ENCODE data around the gene SLC1A5. TPM values are rescaled to one million over a fixed set of nuclear protein-coding genes. Genes with fewer than 3 reads are reported as not detected.

Gene SLC1A5
- polyA plus RNA-seq, 2 of the 4 experiments (the other 2 are of a cell fraction) = 184 to 302 TPM

DNA sequence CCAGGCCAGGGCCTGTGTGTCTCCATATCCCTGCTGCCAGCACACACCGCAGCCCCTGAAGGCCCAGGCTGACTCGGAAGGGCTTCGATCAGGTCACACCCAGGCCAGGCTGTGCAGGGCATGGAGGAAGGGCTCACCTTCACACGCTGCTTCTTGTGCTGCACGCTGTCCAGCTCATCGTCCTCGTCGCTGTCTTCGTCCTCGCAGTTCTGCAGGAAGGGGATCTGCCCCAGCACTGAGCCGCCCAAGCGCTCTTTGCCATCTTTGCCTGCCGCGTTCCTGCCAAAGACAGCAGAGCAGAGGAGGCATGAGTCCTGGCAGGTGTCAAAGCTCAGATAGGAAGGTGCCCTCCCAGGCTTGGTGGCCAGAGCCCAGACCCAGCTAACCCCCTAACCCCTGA is 57.8 kb downstream of the SLC1A5 start:
- DNase-seq (ENCODE audit: low read depth in 1 of 2, low spot score in 1 of 2) = no peak
- H3K4me3 ChIP-seq = no peak overlapping the region
- peak; percentile 6 to 11; a peak in 4 of 6 replicates for ATAC-seq
- no peak overlapping the region; the same call in 2 of the 3 replicates for H3K4me2 ChIP-seq
- WGBS (ENCODE audit: missing lambda C conversion rate) = 97% methylated on average over 14 of the region's 14 CpGs
- peaks cover 43% of the 10 kb centered on the region for H3K4me1 ChIP-seq
- peak overlapping the region in 1 of 2 experiments; percentile 66; a peak in 3 of 6 replicates for H3K27ac ChIP-seq
- POLR2A ChIA-PET = interaction anchor here (1.0 kb wide), 1 partner anchor 12 kb away, joined by 4 read pairs; no protein-coding TSS in a partner anchor
- H3K9me3 ChIP-seq = no peaks in the 10 kb centered on the region
- TF ChIP-seq TP53 (CRISPR knock-in tag; IDR thresholded peaks at IDR 0.05) = no peak
- TF ChIP-seq, protein P1, sequence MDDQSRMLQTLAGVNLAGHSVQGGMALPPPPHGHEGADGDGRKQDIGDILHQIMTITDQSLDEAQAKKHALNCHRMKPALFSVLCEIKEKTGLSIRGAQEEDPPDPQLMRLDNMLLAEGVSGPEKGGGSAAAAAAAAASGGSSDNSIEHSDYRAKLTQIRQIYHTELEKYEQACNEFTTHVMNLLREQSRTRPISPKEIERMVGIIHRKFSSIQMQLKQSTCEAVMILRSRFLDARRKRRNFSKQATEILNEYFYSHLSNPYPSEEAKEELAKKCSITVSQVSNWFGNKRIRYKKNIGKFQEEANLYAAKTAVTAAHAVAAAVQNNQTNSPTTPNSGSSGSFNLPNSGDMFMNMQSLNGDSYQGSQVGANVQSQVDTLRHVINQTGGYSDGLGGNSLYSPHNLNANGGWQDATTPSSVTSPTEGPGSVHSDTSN (IDR thresholded peaks at IDR 0.05) = no peak
- TF ChIP-seq, protein P2, sequence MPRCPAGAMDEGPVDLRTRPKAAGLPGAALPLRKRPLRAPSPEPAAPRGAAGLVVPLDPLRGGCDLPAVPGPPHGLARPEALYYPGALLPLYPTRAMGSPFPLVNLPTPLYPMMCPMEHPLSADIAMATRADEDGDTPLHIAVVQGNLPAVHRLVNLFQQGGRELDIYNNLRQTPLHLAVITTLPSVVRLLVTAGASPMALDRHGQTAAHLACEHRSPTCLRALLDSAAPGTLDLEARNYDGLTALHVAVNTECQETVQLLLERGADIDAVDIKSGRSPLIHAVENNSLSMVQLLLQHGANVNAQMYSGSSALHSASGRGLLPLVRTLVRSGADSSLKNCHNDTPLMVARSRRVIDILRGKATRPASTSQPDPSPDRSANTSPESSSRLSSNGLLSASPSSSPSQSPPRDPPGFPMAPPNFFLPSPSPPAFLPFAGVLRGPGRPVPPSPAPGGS (IDR thresholded peaks at IDR 0.05) = no peak
- TF ChIP-seq HOXB13 (CRISPR knock-in tag; IDR thresholded peaks at IDR 0.05; ENCODE audit: low read depth) = no peak
- no peak for TF ChIP-seq HDAC2 (IDR thresholded peaks at IDR 0.05)
- TF ChIP-seq SMC3 (IDR thresholded peaks at IDR 0.05) = no peak
- TF ChIP-seq POLR2A (IDR thresholded peaks at IDR 0.05; ENCODE audit: low read length) = no peak
- TF ChIP-seq TFCP2L1 (CRISPR knock-in tag; IDR thresholded peaks at IDR 0.05) = no peak
- TF ChIP-seq, protein P3, sequence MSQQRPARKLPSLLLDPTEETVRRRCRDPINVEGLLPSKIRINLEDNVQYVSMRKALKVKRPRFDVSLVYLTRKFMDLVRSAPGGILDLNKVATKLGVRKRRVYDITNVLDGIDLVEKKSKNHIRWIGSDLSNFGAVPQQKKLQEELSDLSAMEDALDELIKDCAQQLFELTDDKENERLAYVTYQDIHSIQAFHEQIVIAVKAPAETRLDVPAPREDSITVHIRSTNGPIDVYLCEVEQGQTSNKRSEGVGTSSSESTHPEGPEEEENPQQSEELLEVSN (IDR thresholded peaks at IDR 0.05; ENCODE audit: borderline replicate concordance, low read depth) = no peak
- TF ChIP-seq RARB (CRISPR knock-in tag; IDR thresholded peaks at IDR 0.05) = no peak
- FAIRE-seq = no peak
- CTCF ChIA-PET = interaction anchor here (0.8 to 12.9 kb wide), 16 partner anchors 9 to 188 kb away, joined by 3 to 205 read pairs (median 11); partner anchors contain the start of genes DACT3, FKRP and PRKD2

DNA sequence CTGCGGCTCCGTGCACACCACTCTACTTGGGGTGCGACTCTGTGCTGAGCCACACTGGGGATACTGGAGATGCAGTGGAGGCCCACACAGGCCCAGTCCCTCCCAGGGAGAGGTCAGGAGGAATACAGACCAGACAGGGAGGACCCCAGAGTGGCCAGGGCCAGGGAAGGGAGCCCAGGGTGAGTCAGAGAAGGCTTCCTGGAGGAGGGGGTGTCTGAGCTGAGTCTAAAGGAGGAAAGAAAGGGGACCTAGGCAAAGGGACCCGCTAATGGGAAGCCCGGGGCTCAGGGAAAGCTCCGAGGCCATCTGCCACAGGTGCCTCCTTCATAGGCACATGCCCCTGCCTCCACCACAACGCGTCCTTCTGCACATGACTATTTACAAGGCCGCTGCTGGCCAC is 58.2 kb downstream of the SLC1A5 start:
- H3K4me1 ChIP-seq = peaks cover 43% of the 10 kb centered on the region
- no peaks in the 10 kb centered on the region for H3K9me3 ChIP-seq
- H3K4me3 ChIP-seq = no peak overlapping the region
- ChIA-PET POLR2A (interaction anchor here (1.0 kb wide), 1 partner anchor 12 kb away, joined by 4 read pairs; no protein-coding TSS in a partner anchor), CTCF (interaction anchor here (0.8 to 12.9 kb wide), 18 partner anchors 10 to 187 kb away, joined by 3 to 205 read pairs (median 8); partner anchors contain the start of genes DACT3, FKRP and PRKD2)
- TF ChIP-seq, protein P4, sequence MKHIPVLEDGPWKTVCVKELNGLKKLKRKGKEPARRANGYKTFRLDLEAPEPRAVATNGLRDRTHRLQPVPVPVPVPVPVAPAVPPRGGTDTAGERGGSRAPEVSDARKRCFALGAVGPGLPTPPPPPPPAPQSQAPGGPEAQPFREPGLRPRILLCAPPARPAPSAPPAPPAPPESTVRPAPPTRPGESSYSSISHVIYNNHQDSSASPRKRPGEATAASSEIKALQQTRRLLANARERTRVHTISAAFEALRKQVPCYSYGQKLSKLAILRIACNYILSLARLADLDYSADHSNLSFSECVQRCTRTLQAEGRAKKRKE (CRISPR knock-in tag; IDR thresholded peaks at IDR 0.05; ENCODE audit: low read depth) = no peak
- TF ChIP-seq, protein P5, sequence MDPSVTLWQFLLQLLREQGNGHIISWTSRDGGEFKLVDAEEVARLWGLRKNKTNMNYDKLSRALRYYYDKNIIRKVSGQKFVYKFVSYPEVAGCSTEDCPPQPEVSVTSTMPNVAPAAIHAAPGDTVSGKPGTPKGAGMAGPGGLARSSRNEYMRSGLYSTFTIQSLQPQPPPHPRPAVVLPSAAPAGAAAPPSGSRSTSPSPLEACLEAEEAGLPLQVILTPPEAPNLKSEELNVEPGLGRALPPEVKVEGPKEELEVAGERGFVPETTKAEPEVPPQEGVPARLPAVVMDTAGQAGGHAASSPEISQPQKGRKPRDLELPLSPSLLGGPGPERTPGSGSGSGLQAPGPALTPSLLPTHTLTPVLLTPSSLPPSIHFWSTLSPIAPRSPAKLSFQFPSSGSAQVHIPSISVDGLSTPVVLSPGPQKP (IDR thresholded peaks at IDR 0.05; ENCODE audit: low read depth, low read length) = no peak
- peak; percentile 54 for TF ChIP-seq ZFP36 (IDR thresholded peaks at IDR 0.05; ENCODE audit: borderline replicate concordance, partially characterized antibody)
- no peak for TF ChIP-seq ZC3H11A (IDR thresholded peaks at IDR 0.05)
- no peak for TF ChIP-seq CHD2 (IDR thresholded peaks at IDR 0.05; ENCODE audit: low read length, partially characterized antibody)
- peak; percentile 1 to 2; a peak in 2 of 6 replicates for ATAC-seq
- peak overlapping the region in 1 of 2 experiments; percentile 66; a peak in 3 of 6 replicates for H3K27ac ChIP-seq
- FAIRE-seq = no peak
- no peak for DNase-seq (ENCODE audit: low read depth in 1 of 2, low spot score in 1 of 2)
- 93% methylated on average over 9 of the region's 9 CpGs for WGBS (ENCODE audit: missing lambda C conversion rate)
- H3K4me2 ChIP-seq = no peak overlapping the region

DNA sequence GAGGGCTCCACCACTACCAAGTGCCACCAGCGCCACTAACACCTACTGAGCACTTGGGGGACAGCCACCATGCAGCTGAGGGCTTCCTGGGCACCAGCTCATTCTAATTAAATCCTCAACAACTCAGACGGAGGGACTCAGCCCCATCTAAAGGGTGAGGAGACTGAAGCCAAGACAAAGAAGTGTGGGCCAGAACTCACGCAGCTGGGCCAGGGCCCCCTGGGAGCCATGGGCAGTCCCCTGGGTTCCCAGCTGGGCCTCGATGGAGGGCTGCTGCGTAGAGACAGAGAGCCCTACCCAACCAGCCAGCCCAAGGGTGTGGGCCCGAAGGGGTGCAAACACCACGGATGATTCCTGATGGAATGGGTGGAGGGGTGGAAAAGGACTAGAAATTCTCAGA is 58.7 kb downstream of the SLC1A5 start:
- POLR2A ChIA-PET = no interaction called here
- CTCF ChIA-PET = interaction anchor here (0.8 to 12.9 kb wide), 28 partner anchors 10 to 370 kb away, joined by 3 to 205 read pairs (median 8); partner anchors contain the start of genes DACT3, FKRP, GNG8 and PRKD2
- 95% methylated on average over 7 of the region's 7 CpGs for WGBS (ENCODE audit: missing lambda C conversion rate)
- H3K4me1 ChIP-seq = peaks cover 43% of the 10 kb centered on the region
- 0 out of 6 replicates have a peak overlapping the region, but pooled peaks of 1 of the 2 experiments have one; percentile 66 for H3K27ac ChIP-seq
- no peak overlapping the region for H3K4me3 ChIP-seq
- TF ChIP-seq ESRRA (IDR thresholded peaks at IDR 0.05; ENCODE audit: borderline replicate concordance, low read length) (no peak), RAD21 (conservative IDR thresholded peaks at IDR 0.05 in 1 of 2, IDR thresholded peaks at IDR 0.05 in 1 of 2) (no peak)
- TF ChIP-seq, protein P1 (IDR thresholded peaks at IDR 0.05) = no peak
- TF ChIP-seq, protein P6, sequence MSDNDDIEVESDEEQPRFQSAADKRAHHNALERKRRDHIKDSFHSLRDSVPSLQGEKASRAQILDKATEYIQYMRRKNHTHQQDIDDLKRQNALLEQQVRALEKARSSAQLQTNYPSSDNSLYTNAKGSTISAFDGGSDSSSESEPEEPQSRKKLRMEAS (IDR thresholded peaks at IDR 0.05) = no peak
- DNase-seq (ENCODE audit: low read depth in 1 of 2, low spot score in 1 of 2) = no peak
- no peak overlapping the region for H3K4me2 ChIP-seq
- no peaks in the 10 kb centered on the region for H3K9me3 ChIP-seq
- FAIRE-seq = no peak
- ATAC-seq = peak in 1 of 2 experiments; percentile 4; a peak in 3 of 6 replicates

Data from A549 (cell line).